ENCODE results near the gene ZNF318. TPM values are rescaled to one million over a fixed set of nuclear protein-coding genes. Genes with fewer than 3 reads are reported as not detected.

ZNF318 gene
- total and polyA plus RNA-seq, 3 donors from 2014 or later, result 79.7 to 123 (median 97.9) TPM

DNA sequence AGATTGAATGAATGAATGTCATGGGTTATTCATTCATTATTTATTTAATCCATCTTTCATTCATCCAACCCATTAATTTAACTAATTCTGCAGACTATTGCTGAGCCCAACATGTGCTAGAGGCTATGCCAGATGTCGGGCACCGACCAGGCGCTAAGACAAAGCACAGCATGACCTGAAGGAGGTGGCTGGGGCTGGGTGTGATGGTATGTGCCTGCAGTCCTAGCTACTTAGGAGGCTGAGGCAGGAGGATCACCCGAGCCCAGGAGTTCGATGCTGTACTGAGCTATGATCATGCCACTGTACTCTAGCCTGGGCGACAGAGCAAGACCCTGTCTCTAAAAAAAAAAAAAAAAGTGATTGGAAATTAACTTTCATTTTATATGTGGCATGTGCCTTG, 77.1 kb downstream of the ZNF318 start:
- H3K27ac ChIP-seq, result no peak overlapping the region
- WGBS, 2 donors, result 91 to 92% methylated on average over 6 of the region's 6 CpGs
- intact Hi-C loops (cut with DNase I; ENCODE audit: low total_unique reads), result no loop called here
- no peaks in the 10 kb centered on the region for H3K36me3 ChIP-seq (ENCODE audit: low read depth, missing control alignments)
- no peaks in the 10 kb centered on the region for H3K27me3 ChIP-seq
- H3K9me3 ChIP-seq, result no peaks in the 10 kb centered on the region
- DNase-seq, result no peak
- no peak overlapping the region for H3K4me3 ChIP-seq
- H3K4me1 ChIP-seq, result no peaks in the 10 kb centered on the region
- TF ChIP-seq POLR2A (IDR thresholded peaks at IDR 0.05), result no peak
- TF ChIP-seq, protein P1, sequence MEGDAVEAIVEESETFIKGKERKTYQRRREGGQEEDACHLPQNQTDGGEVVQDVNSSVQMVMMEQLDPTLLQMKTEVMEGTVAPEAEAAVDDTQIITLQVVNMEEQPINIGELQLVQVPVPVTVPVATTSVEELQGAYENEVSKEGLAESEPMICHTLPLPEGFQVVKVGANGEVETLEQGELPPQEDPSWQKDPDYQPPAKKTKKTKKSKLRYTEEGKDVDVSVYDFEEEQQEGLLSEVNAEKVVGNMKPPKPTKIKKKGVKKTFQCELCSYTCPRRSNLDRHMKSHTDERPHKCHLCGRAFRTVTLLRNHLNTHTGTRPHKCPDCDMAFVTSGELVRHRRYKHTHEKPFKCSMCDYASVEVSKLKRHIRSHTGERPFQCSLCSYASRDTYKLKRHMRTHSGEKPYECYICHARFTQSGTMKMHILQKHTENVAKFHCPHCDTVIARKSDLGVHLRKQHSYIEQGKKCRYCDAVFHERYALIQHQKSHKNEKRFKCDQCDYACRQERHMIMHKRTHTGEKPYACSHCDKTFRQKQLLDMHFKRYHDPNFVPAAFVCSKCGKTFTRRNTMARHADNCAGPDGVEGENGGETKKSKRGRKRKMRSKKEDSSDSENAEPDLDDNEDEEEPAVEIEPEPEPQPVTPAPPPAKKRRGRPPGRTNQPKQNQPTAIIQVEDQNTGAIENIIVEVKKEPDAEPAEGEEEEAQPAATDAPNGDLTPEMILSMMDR (IDR thresholded peaks at IDR 0.05), result no peak

DNA sequence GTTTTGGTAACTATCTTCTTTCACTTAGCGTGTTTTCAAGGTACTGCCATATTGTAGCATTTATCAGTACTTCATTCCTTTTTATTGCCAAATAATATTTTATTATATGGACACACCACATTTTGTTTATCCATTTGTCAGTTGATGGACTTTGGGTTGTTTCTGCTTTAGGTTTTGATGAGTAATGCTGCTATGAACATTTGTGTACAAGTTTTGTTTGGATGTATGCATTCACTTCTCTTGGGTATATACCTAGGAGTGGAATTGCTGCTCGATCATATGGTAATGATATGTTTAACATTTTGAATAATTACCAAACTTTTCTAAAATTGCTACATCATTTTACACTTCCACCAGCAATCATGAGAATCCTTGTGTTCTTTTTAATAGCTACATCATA, 77.7 kb downstream of the ZNF318 start:
- 94 to 95% methylated on average over 2 of the region's 2 CpGs for WGBS, 2 donors
- intact Hi-C loops (cut with DNase I; ENCODE audit: low total_unique reads), result no loop called here
- Histone ChIP-seq H3K27me3 (no peaks in the 10 kb centered on the region), H3K4me1 (no peaks in the 10 kb centered on the region), H3K4me3 (no peak overlapping the region), H3K36me3 (ENCODE audit: low read depth, missing control alignments) (no peaks in the 10 kb centered on the region), H3K27ac (no peak overlapping the region), H3K9me3 (no peaks in the 10 kb centered on the region)
- TF ChIP-seq, protein P1 (IDR thresholded peaks at IDR 0.05), result no peak
- TF ChIP-seq POLR2A (IDR thresholded peaks at IDR 0.05), result no peak
- no peak for DNase-seq

DNA sequence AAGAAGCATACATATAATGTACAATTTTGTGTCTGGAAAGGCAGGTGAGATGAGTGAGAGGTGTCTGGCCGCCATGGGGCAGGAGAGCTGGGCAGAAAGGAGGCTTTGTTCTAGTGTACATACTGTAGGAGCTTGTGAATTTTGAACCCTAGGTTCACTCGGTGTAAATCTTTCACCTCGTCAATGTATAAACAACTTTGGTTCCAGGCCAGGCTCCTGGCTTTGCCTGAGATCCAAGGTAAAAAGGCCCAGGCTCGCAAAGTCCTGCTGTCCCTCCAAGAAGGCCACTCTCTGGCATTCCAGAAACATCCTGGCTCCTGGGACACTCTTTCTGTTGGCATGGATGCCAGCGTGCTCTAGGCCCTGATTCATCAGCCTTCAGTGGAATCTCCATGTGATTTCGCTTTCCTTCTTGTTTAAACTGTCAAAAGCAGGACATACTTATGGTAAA, 78.5 kb downstream of the ZNF318 start:
- DNase-seq, result no peak
- intact Hi-C loops (cut with DNase I; ENCODE audit: low total_unique reads), result no loop called here
- Histone ChIP-seq H3K4me1 (no peaks in the 10 kb centered on the region), H3K4me3 (no peak overlapping the region), H3K36me3 (ENCODE audit: low read depth, missing control alignments) (no peaks in the 10 kb centered on the region), H3K27ac (no peak overlapping the region), H3K27me3 (no peaks in the 10 kb centered on the region), H3K9me3 (no peaks in the 10 kb centered on the region)
- 90 to 95% methylated on average over 6 of the region's 6 CpGs for WGBS, 2 donors
- TF ChIP-seq, protein P1 (IDR thresholded peaks at IDR 0.05), result no peak
- no peak for TF ChIP-seq POLR2A (IDR thresholded peaks at IDR 0.05)

DNA sequence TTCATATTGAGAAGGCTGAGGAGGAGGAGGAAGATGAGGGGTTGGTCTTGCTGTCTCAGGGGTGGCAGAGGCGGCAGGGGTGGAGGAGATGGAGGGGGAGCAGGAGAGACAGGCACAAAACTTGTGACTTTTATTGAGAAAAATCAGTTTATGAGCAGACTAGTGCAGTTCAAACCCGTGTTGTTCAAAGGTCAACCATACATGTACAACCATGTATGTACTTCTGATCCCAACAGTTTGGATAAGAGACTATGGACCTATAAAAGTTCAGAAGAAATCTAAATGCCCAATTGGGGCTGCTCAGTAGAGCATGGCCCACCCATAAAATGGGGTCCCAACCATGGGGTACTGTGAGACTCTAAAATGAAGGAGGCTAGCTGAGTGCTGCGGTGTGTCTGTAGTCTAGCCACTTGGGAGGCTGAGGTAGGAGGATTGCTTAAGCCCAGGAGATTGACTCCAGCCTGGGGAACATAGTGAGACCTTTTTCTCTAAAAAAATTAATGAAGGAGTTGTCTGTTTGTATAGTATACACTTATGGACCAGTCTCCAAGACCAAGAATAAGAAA, 79.0 kb downstream of the ZNF318 start:
- DNase-seq, result no peak
- H3K4me1 ChIP-seq, result no peaks in the 10 kb centered on the region
- no peak overlapping the region for H3K4me3 ChIP-seq
- WGBS, 2 donors, result 75 to 97% methylated on average over 3 of the region's 3 CpGs
- H3K27ac ChIP-seq, result no peak overlapping the region
- H3K9me3 ChIP-seq, result no peaks in the 10 kb centered on the region
- intact Hi-C loops (cut with DNase I; ENCODE audit: low total_unique reads), result no loop called here
- H3K36me3 ChIP-seq (ENCODE audit: low read depth, missing control alignments), result no peaks in the 10 kb centered on the region
- TF ChIP-seq, protein P1 (IDR thresholded peaks at IDR 0.05), result no peak
- TF ChIP-seq POLR2A (IDR thresholded peaks at IDR 0.05), result no peak
- no peaks in the 10 kb centered on the region for H3K27me3 ChIP-seq
